ENCODE measurements around the gene APBA3. TPM values are rescaled to one million over a fixed set of nuclear protein-coding genes. Genes with fewer than 3 reads are reported as not detected.

Gene APBA3
- total RNA-seq, 1 experiment from 2014 or later, result 10.5 TPM

GRCh38 chr19:3710265-3710812 is 51.2 kb downstream of the APBA3 start:
- DNase-seq (ENCODE audit: low read depth, low spot score), result no peak
- in situ Hi-C loops (cut with HindIII; ENCODE audit: low pct_unique_long_range_greater_than_20kb, low sequenced_read_pairs), result no loop called here

DNA sequence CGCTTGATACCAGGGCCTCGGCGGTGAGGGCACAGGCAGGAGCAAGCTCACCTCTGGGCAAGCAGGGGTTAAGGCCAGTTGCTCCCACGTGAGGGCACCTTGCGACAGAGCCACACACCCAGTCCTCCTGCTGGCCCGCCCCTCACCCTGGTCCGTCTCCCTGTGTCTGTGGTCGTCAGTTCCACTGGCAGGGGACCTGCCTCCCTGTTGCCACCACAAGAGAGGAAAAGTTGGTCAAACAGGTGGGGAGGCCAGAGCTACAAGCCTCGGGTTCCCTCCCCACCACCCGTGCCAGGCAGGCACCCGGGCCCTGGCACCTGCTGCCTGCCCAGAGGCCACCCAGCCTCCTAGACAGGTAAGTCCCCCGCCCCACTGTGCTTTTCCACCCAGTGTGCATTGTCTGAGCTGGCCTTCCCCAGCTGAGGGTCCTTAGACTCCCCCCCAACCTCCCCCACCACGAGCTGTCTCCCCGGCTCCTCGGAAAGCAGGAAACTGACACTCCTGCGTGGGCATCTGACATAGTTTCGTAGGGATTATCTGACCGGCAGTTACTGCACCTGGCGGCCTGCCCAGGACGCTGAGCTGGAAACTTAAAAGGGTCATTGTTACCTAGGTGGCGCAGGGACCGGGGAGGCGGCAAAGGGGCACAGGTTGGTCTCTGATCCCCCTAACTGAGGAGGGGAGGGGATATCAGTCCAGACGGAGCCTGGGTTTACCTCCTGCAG is 53.1 kb downstream of the APBA3 start, which contains the start of gene TJP3:
TJP3 (plus strand) TSS at position 178 of the 725 bp plus-strand sequence. CDS start 20,049 bp downstream, outside the sequence.
- in situ Hi-C loops (cut with HindIII; ENCODE audit: low pct_unique_long_range_greater_than_20kb, low sequenced_read_pairs), result no loop called here
- no peak for DNase-seq (ENCODE audit: low read depth, low spot score)

GRCh38 chr19:3707868-3708206 is 53.7 kb downstream of the APBA3 start:
- DNase-seq (ENCODE audit: low read depth, low spot score), result no peak
- in situ Hi-C loops (cut with HindIII; ENCODE audit: low pct_unique_long_range_greater_than_20kb, low sequenced_read_pairs), result no loop called here

- in situ Hi-C loops (cut with HindIII; ENCODE audit: low pct_unique_long_range_greater_than_20kb, low sequenced_read_pairs), result no loop called here
- no peak for DNase-seq (ENCODE audit: low read depth, low spot score)
These were observed 60.3 kb downstream of the APBA3 start for GRCh38 chr19:3701200-3701599.

Small RNA genes lying within 50 kb of the gene (small RNA-seq; reads per million reads assigned to genes)
- gene AC005777.1, result 0 reads per million in 2 experiments

Other genes with a start within 250 kb of the APBA3 start
- gene TEKTIP1, start 222.5 kb downstream of the APBA3 start, total RNA-seq (2014; rRNA removed; shearing (Covaris generic)), result not detected in 2 replicates
- gene MFSD12, start 204.1 kb downstream of the APBA3 start, total RNA-seq (2014; rRNA removed; shearing (Covaris generic)), result 2,457 and 2,669 TPM in 2 replicates
- gene HMG20B, start 188.7 kb downstream of the APBA3 start, total RNA-seq (2014; rRNA removed; shearing (Covaris generic)), result 550 and 588 TPM in 2 replicates
- gene GIPC3, start 176.2 kb downstream of the APBA3 start, total RNA-seq (2014; rRNA removed; shearing (Covaris generic)), result 0.29 and 0.45 TPM in 2 replicates
- gene TBXA2R, start 154.8 kb downstream of the APBA3 start, total RNA-seq (2014; rRNA removed; shearing (Covaris generic)), result 0.16 and 0.27 TPM in 2 replicates
- 15.2 and 16.6 TPM in 2 replicates for gene CACTIN, start 134.9 kb downstream of the APBA3 start, total RNA-seq (2014; rRNA removed; shearing (Covaris generic))
- gene PIP5K1C, start 61.2 kb downstream of the APBA3 start, total RNA-seq (2014; rRNA removed; shearing (Covaris generic)), result 4.9 and 6.7 TPM in 2 replicates
- 0.13 and 0.21 TPM in 2 replicates for gene TJP3, start 53.3 kb downstream of the APBA3 start, total RNA-seq (2014; rRNA removed; shearing (Covaris generic))
- gene MRPL54, start 990 bp upstream of the APBA3 start, total RNA-seq (2014; rRNA removed; shearing (Covaris generic)), result 31.0 and 33.8 TPM in 2 replicates
- gene RAX2, start 10.5 kb upstream of the APBA3 start, total RNA-seq (2014; rRNA removed; shearing (Covaris generic)), result not detected in 2 replicates
- 20.5 and 22.5 TPM in 2 replicates for gene MATK, start 24.7 kb upstream of the APBA3 start, total RNA-seq (2014; rRNA removed; shearing (Covaris generic))
- gene ZFR2, start 107.3 kb upstream of the APBA3 start, total RNA-seq (2014; rRNA removed; shearing (Covaris generic)), result 0.18 and 0.72 TPM in 2 replicates
- not detected in 2 replicates for gene ATCAY, start 119.0 kb upstream of the APBA3 start, total RNA-seq (2014; rRNA removed; shearing (Covaris generic))
- gene NMRK2, start 171.4 kb upstream of the APBA3 start, total RNA-seq (2014; rRNA removed; shearing (Covaris generic)), result 1.2 and 2.5 TPM in 2 replicates
- 55.6 and 62.7 TPM in 2 replicates for gene DAPK3, start 209.4 kb upstream of the APBA3 start, total RNA-seq (2014; rRNA removed; shearing (Covaris generic))
- gene EEF2, start 223.8 kb upstream of the APBA3 start, total RNA-seq (2014; rRNA removed; shearing (Covaris generic)), result 1,726 and 1,742 TPM in 2 replicates
- gene PIAS4, start 246.0 kb upstream of the APBA3 start, total RNA-seq (2014; rRNA removed; shearing (Covaris generic)), result 19.1 and 20.6 TPM in 2 replicates